ENCODE results near the gene CAPG. TPM values are rescaled to one million over a fixed set of nuclear protein-coding genes. Genes with fewer than 3 reads are reported as not detected.

Gene CAPG
- total RNA-seq, 1 experiment from 2014 or later, result 202 TPM

DNA sequence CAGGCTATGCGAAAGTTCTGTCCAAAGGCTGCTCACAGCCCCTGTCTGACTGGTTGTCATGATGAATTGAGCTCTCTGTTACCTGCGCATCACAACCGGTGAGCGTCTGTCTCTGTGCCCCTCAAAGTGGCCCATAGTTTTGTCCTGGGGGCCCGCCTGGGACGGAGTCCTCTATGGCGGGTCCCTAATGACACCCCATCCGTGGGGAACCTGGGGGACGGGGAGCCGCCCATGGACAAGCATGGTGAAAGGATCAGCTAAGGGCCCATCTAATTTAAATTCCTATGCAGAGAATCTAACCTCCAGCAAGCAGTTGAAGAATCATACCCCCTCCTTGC is 55.1 kb downstream of the CAPG start:
- peak overlapping the region; percentile 94 for H3K27ac ChIP-seq (ENCODE audit: low read length)
- TF ChIP-seq, protein P1, sequence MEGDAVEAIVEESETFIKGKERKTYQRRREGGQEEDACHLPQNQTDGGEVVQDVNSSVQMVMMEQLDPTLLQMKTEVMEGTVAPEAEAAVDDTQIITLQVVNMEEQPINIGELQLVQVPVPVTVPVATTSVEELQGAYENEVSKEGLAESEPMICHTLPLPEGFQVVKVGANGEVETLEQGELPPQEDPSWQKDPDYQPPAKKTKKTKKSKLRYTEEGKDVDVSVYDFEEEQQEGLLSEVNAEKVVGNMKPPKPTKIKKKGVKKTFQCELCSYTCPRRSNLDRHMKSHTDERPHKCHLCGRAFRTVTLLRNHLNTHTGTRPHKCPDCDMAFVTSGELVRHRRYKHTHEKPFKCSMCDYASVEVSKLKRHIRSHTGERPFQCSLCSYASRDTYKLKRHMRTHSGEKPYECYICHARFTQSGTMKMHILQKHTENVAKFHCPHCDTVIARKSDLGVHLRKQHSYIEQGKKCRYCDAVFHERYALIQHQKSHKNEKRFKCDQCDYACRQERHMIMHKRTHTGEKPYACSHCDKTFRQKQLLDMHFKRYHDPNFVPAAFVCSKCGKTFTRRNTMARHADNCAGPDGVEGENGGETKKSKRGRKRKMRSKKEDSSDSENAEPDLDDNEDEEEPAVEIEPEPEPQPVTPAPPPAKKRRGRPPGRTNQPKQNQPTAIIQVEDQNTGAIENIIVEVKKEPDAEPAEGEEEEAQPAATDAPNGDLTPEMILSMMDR (IDR thresholded peaks at IDR 0.05), result no peak
- TF ChIP-seq POLR2AphosphoS5 (IDR thresholded peaks at IDR 0.05; ENCODE audit: low read depth, low read length) (no peak), TCF7L2 (IDR thresholded peaks at IDR 0.05; ENCODE audit: low read depth, low read length) (no peak), SIN3A (IDR thresholded peaks at IDR 0.05; ENCODE audit: borderline replicate concordance, insufficient read depth, low read depth, low read length) (no peak)
- TF ChIP-seq, protein P2, sequence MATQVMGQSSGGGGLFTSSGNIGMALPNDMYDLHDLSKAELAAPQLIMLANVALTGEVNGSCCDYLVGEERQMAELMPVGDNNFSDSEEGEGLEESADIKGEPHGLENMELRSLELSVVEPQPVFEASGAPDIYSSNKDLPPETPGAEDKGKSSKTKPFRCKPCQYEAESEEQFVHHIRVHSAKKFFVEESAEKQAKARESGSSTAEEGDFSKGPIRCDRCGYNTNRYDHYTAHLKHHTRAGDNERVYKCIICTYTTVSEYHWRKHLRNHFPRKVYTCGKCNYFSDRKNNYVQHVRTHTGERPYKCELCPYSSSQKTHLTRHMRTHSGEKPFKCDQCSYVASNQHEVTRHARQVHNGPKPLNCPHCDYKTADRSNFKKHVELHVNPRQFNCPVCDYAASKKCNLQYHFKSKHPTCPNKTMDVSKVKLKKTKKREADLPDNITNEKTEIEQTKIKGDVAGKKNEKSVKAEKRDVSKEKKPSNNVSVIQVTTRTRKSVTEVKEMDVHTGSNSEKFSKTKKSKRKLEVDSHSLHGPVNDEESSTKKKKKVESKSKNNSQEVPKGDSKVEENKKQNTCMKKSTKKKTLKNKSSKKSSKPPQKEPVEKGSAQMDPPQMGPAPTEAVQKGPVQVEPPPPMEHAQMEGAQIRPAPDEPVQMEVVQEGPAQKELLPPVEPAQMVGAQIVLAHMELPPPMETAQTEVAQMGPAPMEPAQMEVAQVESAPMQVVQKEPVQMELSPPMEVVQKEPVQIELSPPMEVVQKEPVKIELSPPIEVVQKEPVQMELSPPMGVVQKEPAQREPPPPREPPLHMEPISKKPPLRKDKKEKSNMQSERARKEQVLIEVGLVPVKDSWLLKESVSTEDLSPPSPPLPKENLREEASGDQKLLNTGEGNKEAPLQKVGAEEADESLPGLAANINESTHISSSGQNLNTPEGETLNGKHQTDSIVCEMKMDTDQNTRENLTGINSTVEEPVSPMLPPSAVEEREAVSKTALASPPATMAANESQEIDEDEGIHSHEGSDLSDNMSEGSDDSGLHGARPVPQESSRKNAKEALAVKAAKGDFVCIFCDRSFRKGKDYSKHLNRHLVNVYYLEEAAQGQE (IDR thresholded peaks at IDR 0.05; ENCODE audit: insufficient read depth in 1 of 2, low read depth in 2 of 2, low read length in 1 of 2), result no peak
- no peaks in the 10 kb centered on the region for H3K27me3 ChIP-seq (ENCODE audit: control insufficient read depth, insufficient read depth, low read length)
- ATAC-seq (no peak; the same call in 1 of the 2 replicates), DNase-seq (ENCODE audit: low read depth, low spot score) (no peak)
- in situ Hi-C loops (cut with HindIII; ENCODE audit: low pct_unique_long_range_greater_than_20kb, low sequenced_read_pairs), result no loop called here
- peak overlapping the region; percentile 75 to 99 for H3K4me3 ChIP-seq (ENCODE audit: low read depth in 2 of 2, low read length in 2 of 2)
- intact Hi-C loops (cut with micrococcal nuclease; ENCODE audit: unreplicated experiment), result no loop called here
- ChIA-PET POLR2A (interaction anchor here (0.9 kb wide), 1 partner anchor 195 kb away, joined by 3 read pairs; no protein-coding TSS in a partner anchor), CTCF (no interaction called here)
- peaks cover 5% of the 10 kb centered on the region for H3K36me3 ChIP-seq (ENCODE audit: control insufficient read depth, insufficient read depth, low read length)
- no peaks in the 10 kb centered on the region for H3K9me3 ChIP-seq (ENCODE audit: control insufficient read depth, insufficient read depth, low read depth, low read length)
- 0 out of 2 replicates have a peak, but pooled peaks cover 4% of the 10 kb centered on the region for H3K4me1 ChIP-seq (ENCODE audit: control insufficient read depth, insufficient read depth, low read length)
- BruUV-seq (replicated peaks), result TSS peak; percentile 78

DNA sequence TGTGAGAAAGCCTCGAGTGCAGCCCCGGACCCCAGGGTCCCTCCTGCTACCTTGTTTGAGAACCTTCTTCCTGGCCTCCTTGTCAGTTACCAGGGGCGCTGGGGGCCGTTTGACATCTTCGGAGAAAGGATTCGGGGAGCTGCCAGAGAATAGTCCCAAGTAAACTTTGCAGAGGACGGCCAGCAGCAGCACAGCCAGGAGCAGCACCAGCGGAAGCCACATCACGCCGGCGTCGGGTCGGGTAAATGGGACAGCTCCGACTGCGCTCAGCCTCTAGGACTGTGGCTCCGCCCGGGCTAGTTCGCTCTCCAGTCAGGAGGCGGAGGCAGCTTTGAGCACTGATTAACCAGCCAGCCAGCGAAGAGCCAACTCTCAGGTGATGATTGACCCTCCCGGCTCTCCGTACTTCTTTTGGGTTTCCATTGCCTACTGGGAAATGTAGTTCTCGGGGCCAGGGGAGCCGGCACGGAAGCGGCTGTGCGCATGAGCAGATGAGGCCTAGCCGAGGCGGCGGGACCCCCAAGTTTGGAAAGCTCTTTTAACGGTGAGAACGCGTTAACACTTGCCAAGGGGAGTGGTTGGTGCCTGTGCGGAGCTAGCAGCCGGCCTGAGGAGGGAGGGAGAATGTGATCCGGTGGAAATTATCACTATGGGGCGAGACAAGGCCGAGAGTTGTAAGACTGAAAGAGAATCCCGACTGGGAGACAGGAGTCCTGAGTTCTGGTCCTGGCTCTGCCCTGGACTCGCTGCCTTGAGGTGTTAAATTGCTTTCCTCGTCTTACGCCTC is 55.7 kb downstream of the CAPG start, which contains the start of the genes ELMOD3 and RETSAT:
Gene ELMOD3, plus strand, starts transcription at position 484 of the 787 bp plus-strand sequence. CDS start 2,430 bp downstream, outside the sequence.
Gene RETSAT, minus strand, starts transcription at position 243 of the 787 bp plus-strand sequence. Its CDS starts 21 bp downstream, at position 222.
- peaks cover 5% of the 10 kb centered on the region for H3K36me3 ChIP-seq (ENCODE audit: control insufficient read depth, insufficient read depth, low read length)
- no TSS peak for BruUV-seq (replicated peaks)
- ChIA-PET CTCF (interaction anchor here (0.5 kb wide), 1 partner anchor 10 kb away, joined by 5 read pairs; no protein-coding TSS in a partner anchor), POLR2A (interaction anchor here (0.6 to 0.9 kb wide), 2 partner anchors 195 to 208 kb away, joined by 3 to 5 read pairs; no protein-coding TSS in a partner anchor)
- H3K9me3 ChIP-seq (ENCODE audit: control insufficient read depth, insufficient read depth, low read depth, low read length), result no peaks in the 10 kb centered on the region
- intact Hi-C loops (cut with micrococcal nuclease; ENCODE audit: unreplicated experiment), result no loop called here
- H3K27me3 ChIP-seq (ENCODE audit: control insufficient read depth, insufficient read depth, low read length), result no peaks in the 10 kb centered on the region
- H3K4me1 ChIP-seq (ENCODE audit: control insufficient read depth, insufficient read depth, low read length), result 0 out of 2 replicates have a peak, but pooled peaks cover 4% of the 10 kb centered on the region
- in situ Hi-C loops (cut with HindIII; ENCODE audit: low pct_unique_long_range_greater_than_20kb, low sequenced_read_pairs), result no loop called here
- peak within 1 kb of the TSS; percentile 94 for H3K27ac ChIP-seq (ENCODE audit: low read length)
- TF ChIP-seq, protein P2 (IDR thresholded peaks at IDR 0.05; ENCODE audit: insufficient read depth in 1 of 2, low read depth in 2 of 2, low read length in 1 of 2), result peak; percentile 44 to 74; a peak in 2 of 4 replicates
- TF ChIP-seq, protein P1 (IDR thresholded peaks at IDR 0.05), result no peak
- TF ChIP-seq TCF7L2 (IDR thresholded peaks at IDR 0.05; ENCODE audit: low read depth, low read length) (no peak), SIN3A (IDR thresholded peaks at IDR 0.05; ENCODE audit: borderline replicate concordance, insufficient read depth, low read depth, low read length) (no peak), POLR2AphosphoS5 (IDR thresholded peaks at IDR 0.05; ENCODE audit: low read depth, low read length) (peak; percentile 98)
- DNase-seq (ENCODE audit: low read depth, low spot score), result peak; percentile 97
- ATAC-seq, result peak; percentile 100
- H3K4me3 ChIP-seq (ENCODE audit: low read depth in 2 of 2, low read length in 2 of 2), result peak within 1 kb of the TSS; percentile 75 to 99

Data from Panc1 (cell line).